Activated B cell treated with CpG ODN at 0.5 μM for 24 hours (primary cell): ENCODE data around the gene LYPLA2. TPM values are rescaled to one million over a fixed set of nuclear protein-coding genes. Genes with fewer than 3 reads are reported as not detected.

Experiments
- ATAC-seq: fragments of 200-7000 bp; cut with Tn5 transposase; one replicate; pipeline ENCODE4 v1.10.0; 2021; ENCODE audit warnings: low read depth, mild to moderate bottlenecking, moderate library complexity
- CTCF ChIA-PET: fragments of 350-600 bp; sonication (Branson Sonifier 250); formaldehyde crosslinking; loops from one replicate; lab custom pipeline; 2021; ENCODE audit warnings: antibody characterized with exemption; lab: Charles Lee
- POLR2A ChIA-PET: fragments of 350-600 bp; sonication (Branson Sonifier 250); formaldehyde crosslinking; loops from one replicate; lab custom pipeline; 2021; ENCODE audit warnings: antibody characterized with exemption; lab: Charles Lee
- DNase-seq: peaks from one replicate; pipeline ENCODE4 v3.0.0; 2022
- H3K27ac Mint-ChIP-seq: one replicate; pipeline ENCODE4 v1.8.0; 2020; ENCODE audit warnings: mixed read lengths
- H3K27me3 Mint-ChIP-seq: one replicate; pipeline ENCODE4 v1.8.0; 2021; ENCODE audit warnings: mixed read lengths
- H3K36me3 Mint-ChIP-seq: one replicate; pipeline ENCODE4 v1.8.0; 2021; ENCODE audit warnings: low read depth, mixed read lengths
- H3K4me1 Mint-ChIP-seq: one replicate; pipeline ENCODE4 v1.8.0; 2021; ENCODE audit warnings: mixed read lengths
- H3K4me3 Mint-ChIP-seq: one replicate; pipeline ENCODE4 v1.8.0; 2020; ENCODE audit warnings: mild to moderate bottlenecking, mixed read lengths
- H3K9me3 Mint-ChIP-seq: one replicate; pipeline ENCODE4 v1.8.0; 2020; ENCODE audit warnings: mixed read lengths
- intact Hi-C: fragments of 100-400 bp; cut with micrococcal nuclease; formaldehyde crosslinking; loops from one replicate; pipeline ENCODE4 v1.15.1; 2024
- total RNA-seq: library from RNA; stranded (reverse); gene quantifications from 2 replicates; pipeline ENCODE4 v1.2.3, GENCODE V29; 2022
- TF ChIP-seq, protein P1 (sequence below): fragments of 200-600 bp; IDR thresholded peaks from one replicate; pipeline ENCODE4 v1.8.0; 2022; ENCODE audit warnings: antibody characterized with exemption, mild to moderate bottlenecking

LYPLA2 gene
- total RNA-seq, 1 donor from 2014 or later, result 81.6 TPM

DNA sequence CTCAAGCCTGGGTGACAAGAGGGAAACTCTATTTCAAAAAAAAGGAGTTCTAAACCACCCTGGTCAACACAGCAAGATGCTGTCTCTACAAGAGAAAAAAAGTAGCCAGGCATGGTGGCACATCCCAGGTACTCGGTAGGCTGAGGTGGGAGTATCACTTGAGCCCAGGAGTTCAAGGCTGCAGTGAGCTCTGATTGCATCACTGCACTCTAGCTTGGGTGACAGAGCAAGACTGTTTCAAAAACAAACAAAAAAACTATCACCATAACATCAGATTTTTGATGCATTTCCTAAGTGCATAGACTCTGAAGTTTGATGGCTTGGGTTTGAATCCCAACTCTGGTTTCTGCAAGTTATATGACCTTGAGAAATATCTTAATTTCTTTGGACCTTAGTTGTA lies 38.0 kb upstream of the LYPLA2 start:
- TF ChIP-seq, protein P1, sequence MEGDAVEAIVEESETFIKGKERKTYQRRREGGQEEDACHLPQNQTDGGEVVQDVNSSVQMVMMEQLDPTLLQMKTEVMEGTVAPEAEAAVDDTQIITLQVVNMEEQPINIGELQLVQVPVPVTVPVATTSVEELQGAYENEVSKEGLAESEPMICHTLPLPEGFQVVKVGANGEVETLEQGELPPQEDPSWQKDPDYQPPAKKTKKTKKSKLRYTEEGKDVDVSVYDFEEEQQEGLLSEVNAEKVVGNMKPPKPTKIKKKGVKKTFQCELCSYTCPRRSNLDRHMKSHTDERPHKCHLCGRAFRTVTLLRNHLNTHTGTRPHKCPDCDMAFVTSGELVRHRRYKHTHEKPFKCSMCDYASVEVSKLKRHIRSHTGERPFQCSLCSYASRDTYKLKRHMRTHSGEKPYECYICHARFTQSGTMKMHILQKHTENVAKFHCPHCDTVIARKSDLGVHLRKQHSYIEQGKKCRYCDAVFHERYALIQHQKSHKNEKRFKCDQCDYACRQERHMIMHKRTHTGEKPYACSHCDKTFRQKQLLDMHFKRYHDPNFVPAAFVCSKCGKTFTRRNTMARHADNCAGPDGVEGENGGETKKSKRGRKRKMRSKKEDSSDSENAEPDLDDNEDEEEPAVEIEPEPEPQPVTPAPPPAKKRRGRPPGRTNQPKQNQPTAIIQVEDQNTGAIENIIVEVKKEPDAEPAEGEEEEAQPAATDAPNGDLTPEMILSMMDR, result no peak
- Mint-ChIP-seq H3K27me3 (no peaks in the 10 kb centered on the region), H3K4me3 (no peak overlapping the region), H3K27ac (no peak overlapping the region), H3K36me3 (peaks cover 92% of the 10 kb centered on the region), H3K4me1 (peaks cover 20% of the 10 kb centered on the region), H3K9me3 (no peaks in the 10 kb centered on the region)
- ATAC-seq, result no peak
- no peak for DNase-seq
- intact Hi-C loops, result no loop called here
- ChIA-PET CTCF (interaction anchor here (1.2 kb wide), 2 partner anchors 26 to 59 kb away, joined by 3 read pairs; no protein-coding TSS in a partner anchor), POLR2A (no interaction called here)

- TF ChIP-seq, protein P1, result no peak
- ATAC-seq, result peak; percentile 40
- ChIA-PET CTCF (no interaction called here), POLR2A (interaction anchor here (0.6 to 0.9 kb wide), 2 partner anchors 13 to 134 kb away, joined by 3 read pairs; no protein-coding TSS in a partner anchor)
- peaks cover 91% of the 10 kb centered on the region for H3K36me3 Mint-ChIP-seq
- DNase-seq, result no peak
- no peaks in the 10 kb centered on the region for H3K27me3 Mint-ChIP-seq
- H3K27ac Mint-ChIP-seq, result no peak overlapping the region
- peaks cover 4% of the 10 kb centered on the region for H3K4me1 Mint-ChIP-seq
- intact Hi-C loops, result no loop called here
- H3K4me3 Mint-ChIP-seq, result no peak overlapping the region
- no peaks in the 10 kb centered on the region for H3K9me3 Mint-ChIP-seq
Measured at GRCh38 chr1:23756676-23757075, 34.3 kb upstream of the LYPLA2 start.

- TF ChIP-seq, protein P1, result no peak
- ATAC-seq (no peak), DNase-seq (no peak)
- intact Hi-C loops, result no loop called here
- Mint-ChIP-seq H3K9me3 (no peaks in the 10 kb centered on the region), H3K27ac (no peak overlapping the region), H3K36me3 (peaks cover 88% of the 10 kb centered on the region), H3K4me1 (peaks cover 4% of the 10 kb centered on the region), H3K4me3 (no peak overlapping the region), H3K27me3 (no peaks in the 10 kb centered on the region)
- ChIA-PET CTCF (no interaction called here), POLR2A (interaction anchor here (0.5 to 0.7 kb wide), 3 partner anchors 35 to 55 kb away, joined by 5 to 7 read pairs (median 5); no protein-coding TSS in a partner anchor)
Measured at GRCh38 chr1:23757812-23758211, 33.1 kb upstream of the LYPLA2 start.

DNA sequence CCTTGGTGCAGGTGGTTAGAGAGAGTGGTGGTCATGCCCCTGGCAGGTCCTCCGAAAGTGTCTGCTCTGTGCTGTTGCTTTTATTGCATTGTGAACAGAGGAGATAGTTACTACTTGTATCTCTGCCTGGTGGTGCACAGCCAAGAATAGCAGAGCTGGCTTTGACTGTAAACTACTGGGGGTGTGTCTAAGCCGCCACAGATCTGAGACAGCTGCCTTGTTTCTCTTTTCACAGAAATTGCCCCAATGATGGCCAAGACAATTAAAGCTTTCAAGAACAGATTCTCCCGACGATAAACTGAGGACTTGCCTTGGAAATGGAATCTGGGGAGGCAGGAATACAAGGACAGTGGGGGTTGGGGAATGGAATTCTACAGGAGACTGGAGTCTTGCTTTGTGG lies 31.7 kb upstream of the LYPLA2 start:
- peaks cover 84% of the 10 kb centered on the region for H3K36me3 Mint-ChIP-seq
- no peaks in the 10 kb centered on the region for H3K27me3 Mint-ChIP-seq
- H3K27ac Mint-ChIP-seq, result no peak overlapping the region
- no peaks in the 10 kb centered on the region for H3K9me3 Mint-ChIP-seq
- ChIA-PET POLR2A (no interaction called here), CTCF (interaction anchor here (1.1 kb wide), 1 partner anchor 12 kb away, joined by 3 read pairs; no protein-coding TSS in a partner anchor)
- DNase-seq, result no peak
- H3K4me1 Mint-ChIP-seq, result peaks cover 6% of the 10 kb centered on the region
- ATAC-seq, result no peak
- TF ChIP-seq, protein P1, result no peak
- no peak overlapping the region for H3K4me3 Mint-ChIP-seq
- intact Hi-C loops, result no loop called here

DNA sequence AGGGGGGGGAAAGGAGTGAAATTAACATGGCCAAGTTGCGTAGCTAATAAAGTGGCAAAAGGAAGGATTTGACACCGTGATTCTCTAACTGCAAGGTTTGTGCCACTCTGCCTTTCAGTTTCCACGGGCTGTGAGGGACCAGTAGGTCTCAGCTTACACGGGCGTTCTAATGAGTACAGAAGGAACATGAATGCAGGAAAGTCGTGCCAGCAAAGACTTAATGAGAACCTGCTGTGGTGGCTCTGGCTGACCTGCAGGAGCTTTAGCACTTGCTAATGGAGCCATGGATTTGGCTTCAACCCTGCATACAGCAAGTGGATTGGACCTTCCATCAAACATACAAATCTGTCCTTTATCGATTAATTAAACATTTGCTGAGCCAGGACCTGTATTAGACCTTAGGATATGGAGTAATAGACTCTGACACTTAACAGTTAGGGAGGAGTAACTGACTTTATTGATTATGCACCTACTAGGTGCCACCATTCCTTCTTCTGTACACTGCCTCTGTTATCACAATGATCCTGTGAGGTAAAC lies 27.8 kb upstream of the LYPLA2 start:
- H3K9me3 Mint-ChIP-seq, result no peaks in the 10 kb centered on the region
- TF ChIP-seq, protein P1, result no peak
- no peak overlapping the region for H3K4me3 Mint-ChIP-seq
- H3K4me1 Mint-ChIP-seq, result peaks cover 4% of the 10 kb centered on the region
- POLR2A ChIA-PET, result interaction anchor here (0.6 to 0.9 kb wide), 3 partner anchors 9 to 19 kb away, joined by 3 to 4 read pairs (median 3); no protein-coding TSS in a partner anchor
- peaks cover 59% of the 10 kb centered on the region for H3K36me3 Mint-ChIP-seq
- no peak for DNase-seq
- peak overlapping the region; percentile 18 for H3K27ac Mint-ChIP-seq
- CTCF ChIA-PET, result interaction anchor here (1.2 kb wide), 1 partner anchor 153 kb away, joined by 3 read pairs; no protein-coding TSS in a partner anchor
- intact Hi-C loops, result no loop called here
- H3K27me3 Mint-ChIP-seq, result no peaks in the 10 kb centered on the region
- ATAC-seq, result no peak
